Right hindlimb (tissue), 1 donor: Measurements from ENCODE around the gene THSD4.
A peak's percentile ranks its signal among the peaks of the same experiment; 100 is the strongest.
"Not testable (repeated sequence)": the region's sequence is repeated elsewhere in the genome, so short reads cannot be mapped to it uniquely, and the experiment has no call there.

Experiments used
- DNase-seq: peaks from one replicate; pipeline ENCODE4 v3.0.0-alpha.2; 2018

Gene THSD4

GRCh38 chr15:71151081-71151480 lies 35.8 kb downstream of the THSD4 start:
- no peak for DNase-seq

- no peak for DNase-seq
Measured at GRCh38 chr15:71152542-71152941, 37.3 kb downstream of the THSD4 start.

- no peak for DNase-seq
Measured at GRCh38 chr15:71153823-71154524, 38.7 kb downstream of the THSD4 start.

GRCh38 chr15:71154607-71155200 lies 39.4 kb downstream of the THSD4 start:
- no peak for DNase-seq

GRCh38 chr15:71155534-71155933 lies 40.3 kb downstream of the THSD4 start:
- DNase-seq = no peak

- no peak for DNase-seq
Measured at GRCh38 chr15:71160976-71161375, 45.7 kb downstream of the THSD4 start.

- DNase-seq = no peak
Measured at GRCh38 chr15:71162309-71162708, 47.0 kb downstream of the THSD4 start.

GRCh38 chr15:71164606-71165005 lies 49.3 kb downstream of the THSD4 start:
- DNase-seq = not testable (repeated sequence)

GRCh38 chr15:71167445-71168165 lies 52.3 kb downstream of the THSD4 start:
- DNase-seq = no peak

- no peak for DNase-seq
Measured at GRCh38 chr15:71168166-71168834, 53.0 kb downstream of the THSD4 start.

GRCh38 chr15:71170163-71170562 lies 54.9 kb downstream of the THSD4 start:
- no peak for DNase-seq

- DNase-seq = no peak
Measured at GRCh38 chr15:71171195-71171594, 55.9 kb downstream of the THSD4 start.

GRCh38 chr15:71174360-71174759 lies 59.1 kb downstream of the THSD4 start:
- DNase-seq = not testable (repeated sequence)

GRCh38 chr15:71180986-71181853 lies 65.9 kb downstream of the THSD4 start:
- no peak for DNase-seq

- DNase-seq = no peak
Measured at GRCh38 chr15:71182522-71182921, 67.3 kb downstream of the THSD4 start.

- no peak for DNase-seq
Measured at GRCh38 chr15:71183063-71183462, 67.8 kb downstream of the THSD4 start.

- DNase-seq = no peak
Measured at GRCh38 chr15:71185706-71186105, 70.4 kb downstream of the THSD4 start.

GRCh38 chr15:71186267-71186666 lies 71.0 kb downstream of the THSD4 start:
- DNase-seq = no peak

- no peak for DNase-seq
Measured at GRCh38 chr15:71187078-71187477, 71.8 kb downstream of the THSD4 start.

- DNase-seq = no peak
Measured at GRCh38 chr15:71187526-71187925, 72.3 kb downstream of the THSD4 start.

- no peak for DNase-seq
Measured at GRCh38 chr15:71189718-71190117, 74.4 kb downstream of the THSD4 start.

GRCh38 chr15:71191296-71191695 lies 76.0 kb downstream of the THSD4 start:
- DNase-seq = no peak

GRCh38 chr15:71192816-71193215 lies 77.5 kb downstream of the THSD4 start:
- DNase-seq = peak; percentile 64
